OCI-LY3 (cell line): ENCODE measurements around the gene UMAD1.

Experiments
- CTCF ChIP-seq: fragments of 200-600, 300-600 bp; sonication (generic); IDR thresholded peaks from 2 replicates; pipeline ENCODE4 v1.5.1; 2014; ENCODE audit warnings: antibody characterized with exemption, low read length, low read depth
- EZH2phosphoT487 ChIP-seq: fragments of 200-600 bp; shearing (Covaris generic); IDR thresholded peaks from 2 replicates; pipeline ENCODE4 v1.6.1; 2018; ENCODE audit warnings: antibody characterized with exemption, mixed run types, low read depth

GRCh38 chr7:7908622-7909145, 268.1 kb downstream of the UMAD1 start:
- no peak for TF ChIP-seq CTCF
- no peak for TF ChIP-seq EZH2phosphoT487
